Adrenal gland (tissue), 12 donors: ENCODE data around the gene LMX1B. TPM values are rescaled to one million over a fixed set of nuclear protein-coding genes. Genes with fewer than 3 reads are reported as not detected.

ENCODE experiments used
- DNase-seq, 7 donors: peaks; one replicate each; pipeline ENCODE4 v3.0.0-alpha.2; 2019 to 2020
- H3K27ac ChIP-seq, 5 donors: fragments of 200-600 bp; sonication (generic) in 4 of 5; 1 replicate in 3 of 5; 2 replicates in 2 of 5; pipeline versions ENCODE4 v1.5.1 to v1.8.0; 2016 to 2020; ENCODE audit warnings: mild to moderate bottlenecking in 1 of 5
- H3K27me3 ChIP-seq: fragments of 200-600 bp; 2 replicates; pipeline ENCODE4 v1.8.0; 2021
- H3K36me3 ChIP-seq, 2 donors: fragments of 200-600 bp; replicated peaks in 1 of 2; 1 replicate in 1 of 2; 2 replicates in 1 of 2; pipeline versions ENCODE4 v1.5.1 to v1.8.0; 2018 to 2022
- H3K4me1 ChIP-seq, 2 donors: fragments of 200-600 bp; replicated peaks in 1 of 2; 1 replicate in 1 of 2; 2 replicates in 1 of 2; pipeline versions ENCODE4 v1.5.1 to v1.8.0; 2018 to 2021
- H3K4me3 ChIP-seq, 4 donors: fragments of 200-600 bp; sonication (generic) in 3 of 4; one replicate each; pipeline ENCODE4 v1.5.1; 2016 to 2018
- H3K9me3 ChIP-seq, 3 donors: fragments of 200-600 bp; sonication (generic) in 1 of 3; replicated peaks in 1 of 3; 1 replicate in 2 of 3; 2 replicates in 1 of 3; pipeline versions ENCODE4 v1.5.1 to v1.8.0; 2016 to 2021
- POLR2A ChIP-seq, 2 donors: fragments of 450-650 bp; IDR thresholded peaks; one replicate each; pipeline ENCODE4 v1.6.1; 2017; ENCODE audit warnings: antibody characterized with exemption in 2 of 2, mild to moderate bottlenecking in 2 of 2, moderate library complexity in 1 of 2
- WGBS, 4 donors: extraction: QIAGEN DNeasy Blood & Tissue Kit in 2 of 4; methylation state at CpG; one replicate each; pipeline versions ENCODE4 v1.1.5 to v1.1.7; 2013 to 2017; 5-methylcytosine and 5-hydroxymethylcytosine counted together
- intact Hi-C, 2 donors: fragments of 100-400 bp; cut with DNase I; formaldehyde crosslinking; loops; one replicate each; pipeline versions ENCODE4 v1.14.1 to v1.15.0; 2022 to 2023
- polyA plus RNA-seq, 3 donors: library from polyadenylated mRNA; stranded (reverse); fragments of 200-250 nt in 2 of 3; fragments of 350-450 nt in 1 of 3; fragmentation: Illumina TruSeq in 1 of 3; extraction: RNeasy Lipid Tissue Mini Kit (QIAGEN cat#74804) in 1 of 3; gene quantifications; one replicate each; pipeline ENCODE4 v1.2.3, GENCODE V29; 2013 to 2014
- total RNA-seq, 9 donors: library from RNA; depleted of rRNA in 4 of 9; stranded (reverse); fragments of >200 nt in 4 of 9; fragments of 120-200 nt in 1 of 9; fragmentation: NEBNext Ultra II Directional in 1 of 9; extraction: Animal tissue kit (Norgen Biotek cat#: 25700) in 1 of 9; gene quantifications; one replicate each; pipeline versions ENCODE4 v1.1.0 to v1.2.4, GENCODE V29; 2013 to 2023
- TF ChIP-seq, protein P1 (sequence below), 6 experiments: fragments of 450-650 bp in 4 of 6; fragments of 200-600 bp in 2 of 6; sonication (generic) in 1 of 6; IDR thresholded peaks; 1 replicate in 5 of 6; 2 replicates in 1 of 6; pipeline versions ENCODE4 v1.5.1 to v1.8.0; 2016 to 2021; ENCODE audit warnings: antibody characterized with exemption in 6 of 6, mild to moderate bottlenecking in 2 of 6, moderate library complexity in 1 of 6
- donor health status: healthy with polysubstance abuse.
- donor health status: Bipolar disorder and iron deficiency.
- donor health status: DM: yes; HTN: yes; CAD: no.
- donor health status: DM: no; HTN: no; CAD: no.
- donor health status: DM: no; HTN: no; CAD: no.
- donor health status: DM: yes; HTN: yes; CAD: no.

Gene LMX1B
- total and polyA plus RNA-seq, 12 donors, result under 0.01 to 0.07 TPM; not detected in 10

DNA sequence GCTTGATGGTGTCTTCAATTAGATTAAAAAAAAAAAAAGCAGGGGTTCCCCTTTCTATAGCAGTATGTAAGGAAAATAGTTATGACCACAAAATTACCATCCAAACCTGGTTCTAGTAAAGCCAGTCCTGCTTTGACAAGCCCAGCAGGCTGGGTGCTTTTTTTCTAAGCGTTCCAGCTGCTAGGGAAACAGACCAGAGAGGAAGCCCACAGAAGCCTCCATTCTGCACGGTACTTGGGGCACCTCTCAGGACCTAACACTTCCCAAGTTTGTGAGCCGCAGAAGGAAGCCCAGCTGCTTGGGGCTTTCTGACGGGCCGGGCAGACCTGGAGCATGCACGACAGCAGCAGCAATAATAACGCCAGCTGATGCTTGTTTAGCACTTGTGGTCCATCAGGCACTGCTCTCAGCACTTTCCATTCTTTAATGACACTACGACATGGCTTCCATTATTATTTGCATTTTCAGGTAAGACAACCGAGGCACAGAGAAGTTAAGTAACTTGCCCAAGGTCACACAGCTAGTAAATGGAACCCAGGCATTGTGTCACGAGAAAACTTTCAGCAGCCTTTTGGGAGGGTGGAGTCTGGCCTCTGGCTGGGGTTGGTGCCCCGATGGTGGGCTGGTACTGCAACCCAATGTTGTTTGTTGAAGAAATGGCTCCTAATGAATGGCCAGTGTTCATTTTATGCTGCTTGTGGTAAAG lies 15.4 kb downstream of the LMX1B start:
- intact Hi-C loops, result no loop called here
- no peak for DNase-seq
- TF ChIP-seq POLR2A (IDR thresholded peaks at IDR 0.05), result no peak
- TF ChIP-seq, protein P1, sequence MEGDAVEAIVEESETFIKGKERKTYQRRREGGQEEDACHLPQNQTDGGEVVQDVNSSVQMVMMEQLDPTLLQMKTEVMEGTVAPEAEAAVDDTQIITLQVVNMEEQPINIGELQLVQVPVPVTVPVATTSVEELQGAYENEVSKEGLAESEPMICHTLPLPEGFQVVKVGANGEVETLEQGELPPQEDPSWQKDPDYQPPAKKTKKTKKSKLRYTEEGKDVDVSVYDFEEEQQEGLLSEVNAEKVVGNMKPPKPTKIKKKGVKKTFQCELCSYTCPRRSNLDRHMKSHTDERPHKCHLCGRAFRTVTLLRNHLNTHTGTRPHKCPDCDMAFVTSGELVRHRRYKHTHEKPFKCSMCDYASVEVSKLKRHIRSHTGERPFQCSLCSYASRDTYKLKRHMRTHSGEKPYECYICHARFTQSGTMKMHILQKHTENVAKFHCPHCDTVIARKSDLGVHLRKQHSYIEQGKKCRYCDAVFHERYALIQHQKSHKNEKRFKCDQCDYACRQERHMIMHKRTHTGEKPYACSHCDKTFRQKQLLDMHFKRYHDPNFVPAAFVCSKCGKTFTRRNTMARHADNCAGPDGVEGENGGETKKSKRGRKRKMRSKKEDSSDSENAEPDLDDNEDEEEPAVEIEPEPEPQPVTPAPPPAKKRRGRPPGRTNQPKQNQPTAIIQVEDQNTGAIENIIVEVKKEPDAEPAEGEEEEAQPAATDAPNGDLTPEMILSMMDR (IDR thresholded peaks at IDR 0.05), result no peak
- no peaks in the 10 kb centered on the region for H3K36me3 ChIP-seq
- no peak overlapping the region for H3K27ac ChIP-seq
- no peaks in the 10 kb centered on the region for H3K9me3 ChIP-seq
- WGBS, 4 donors, result 37 to 51% (median 39%) methylated on average over 11 of the region's 11 CpGs
- H3K4me3 ChIP-seq, result no peak overlapping the region
- H3K4me1 ChIP-seq, result peaks cover 0 to 11% of the 10 kb centered on the region in 2 donors
- H3K27me3 ChIP-seq, result peaks cover 74% of the 10 kb centered on the region

DNA sequence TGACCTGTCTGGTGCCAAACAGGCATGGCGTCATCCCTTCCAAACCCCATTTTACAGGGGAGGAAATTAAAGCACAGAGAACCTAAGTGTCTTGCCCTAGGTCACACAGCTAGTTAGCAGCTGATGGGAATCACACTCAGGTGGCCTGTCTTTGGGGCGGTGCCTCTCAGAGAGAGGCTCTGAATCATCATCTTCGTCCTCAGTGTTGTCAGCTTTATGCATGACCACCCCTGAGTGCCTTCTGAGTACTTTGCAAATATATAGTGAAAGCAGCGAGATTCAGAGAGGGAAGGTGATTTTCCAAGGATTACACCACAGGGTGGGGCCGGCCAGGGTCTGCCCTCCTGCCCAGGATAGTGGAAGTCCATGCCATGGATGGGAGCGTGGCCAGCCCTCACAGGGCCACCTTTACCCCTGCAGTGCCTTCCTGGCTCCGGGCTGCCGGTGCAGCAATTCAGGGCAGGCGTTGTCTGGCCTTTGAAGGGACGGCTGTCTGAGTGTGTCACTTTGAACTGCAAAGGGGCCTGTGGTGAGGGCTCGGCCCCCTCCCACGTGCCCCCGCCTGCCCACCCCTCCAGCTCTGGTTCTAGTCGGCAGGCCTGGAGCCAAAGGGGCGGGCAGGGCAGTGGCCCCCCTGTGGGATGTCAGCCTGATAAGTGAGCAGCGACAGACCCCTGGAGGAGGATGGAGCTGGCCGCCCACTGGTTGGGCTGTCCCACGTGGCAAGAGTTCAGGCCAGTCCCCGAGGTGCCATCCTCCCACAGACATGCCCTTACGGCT lies 16.9 kb downstream of the LMX1B start:
- DNase-seq, result no peak
- H3K4me3 ChIP-seq, result no peak overlapping the region
- TF ChIP-seq, protein P1 (IDR thresholded peaks at IDR 0.05), result no peak
- no peak for TF ChIP-seq POLR2A (IDR thresholded peaks at IDR 0.05)

DNA sequence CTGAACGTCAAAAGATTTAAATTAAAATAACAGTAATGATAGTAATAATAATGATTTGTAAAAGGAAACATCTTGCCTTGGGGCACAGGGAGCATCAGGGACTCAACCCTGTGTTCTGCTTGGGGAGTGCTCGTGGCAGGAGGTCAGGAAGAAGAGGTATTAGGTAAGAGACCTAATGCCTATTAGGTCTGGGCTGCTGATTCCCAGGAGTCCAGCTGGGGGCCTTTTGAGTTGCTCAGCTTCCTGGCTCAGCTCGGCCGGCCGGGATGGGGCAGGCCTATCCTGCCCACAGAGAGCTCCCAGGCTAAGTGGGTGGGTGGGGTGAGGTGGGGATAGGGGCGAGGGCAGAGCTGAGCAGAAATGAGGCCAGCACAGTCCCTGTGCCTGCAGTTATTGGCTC lies 17.5 kb downstream of the LMX1B start:
- no peak for DNase-seq
- intact Hi-C loops, result no loop called here

More for the DNA sequence above, 16.9 kb downstream of the LMX1B start:
- Histone ChIP-seq H3K36me3 (no peaks in the 10 kb centered on the region), H3K9me3 (no peaks in the 10 kb centered on the region), H3K27ac (no peak overlapping the region), H3K4me1 (peaks cover 0 to 6% of the 10 kb centered on the region in 2 donors), H3K27me3 (peaks cover 58% of the 10 kb centered on the region)
- WGBS, 4 donors, result 29 to 36% (median 31%) methylated on average over 10 to 20 of the region's 20 CpGs
- intact Hi-C loops, result no loop called here

More for the DNA sequence above, 17.5 kb downstream of the LMX1B start:
- no peak for TF ChIP-seq POLR2A (IDR thresholded peaks at IDR 0.05)
- TF ChIP-seq, protein P1 (IDR thresholded peaks at IDR 0.05), result no peak
- H3K27ac ChIP-seq, result no peak overlapping the region
- peaks cover 52% of the 10 kb centered on the region for H3K27me3 ChIP-seq
- H3K4me1 ChIP-seq, result peaks cover 0 to under 1% of the 10 kb centered on the region in 2 donors
- 48 to 66% (median 57%) methylated on average over 5 to 6 of the region's 6 CpGs for WGBS, 4 donors
- H3K9me3 ChIP-seq, result no peaks in the 10 kb centered on the region
- no peak overlapping the region for H3K4me3 ChIP-seq
- no peaks in the 10 kb centered on the region for H3K36me3 ChIP-seq
